H1 (cell line): ENCODE results near the gene EVI5. TPM values are rescaled to one million over a fixed set of nuclear protein-coding genes. Genes with fewer than 3 reads are reported as not detected.

Experiments used
- BCL11A ChIP-seq, 2 experiments: IDR thresholded peaks; one replicate each; pipeline ENCODE4 v1.6.1; 2011; ENCODE audit warnings: low read depth in 2 of 2, low read length in 2 of 2, mild to moderate bottlenecking in 2 of 2
- polyA plus RNA-seq, 7 experiments: library from polyadenylated mRNA; depleted of rRNA in 3 of 7; stranded (reverse) in 5 of 7; unstranded in 2 of 7; fragments of >200 nt in 5 of 7; fragments of 200-250 nt in 2 of 7; gene quantifications; 1 replicate in 5 of 7; 2 replicates in 1 of 7; 4 replicates in 1 of 7; pipeline versions ENCODE4 v1.2.1 to v1.2.3, GENCODE V29; 2011 to 2013; ENCODE audit warnings: missing spikeins in 2 of 7, mixed read lengths in 2 of 7
- total RNA-seq: library from RNA; stranded (reverse); fragmentation: NEBNext Ultra II Directional; extraction: Animal tissue kit (Norgen Biotek cat#: 25700); gene quantifications from 2 replicates; pipeline ENCODE4 v1.2.1, GENCODE V29; 2021

The EVI5 gene
- total and polyA plus RNA-seq, 2 of the 8 experiments (the other 6 are each of a cell fraction or from before 2014, with no cell fraction given), result 1.7 to 13.7 TPM

DNA sequence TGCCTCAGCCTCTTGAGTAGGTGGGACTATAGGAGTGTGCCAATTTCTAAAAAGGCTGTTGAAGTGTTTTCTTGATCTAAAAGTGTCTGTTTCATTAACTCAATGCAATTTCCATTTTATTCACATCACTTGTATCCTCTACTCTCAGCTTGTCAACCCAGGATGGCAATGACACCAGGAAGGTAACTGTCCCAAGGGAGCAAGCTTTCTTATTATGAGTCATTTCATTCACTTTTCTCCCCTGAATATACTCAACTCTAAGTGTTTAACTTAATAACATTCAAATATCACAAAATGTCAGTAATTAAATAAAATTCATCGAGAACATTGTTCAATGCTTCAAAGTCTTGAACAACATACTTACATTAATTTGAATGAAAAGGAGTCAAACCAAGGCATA, 275.3 kb downstream of the EVI5 start (continued):
- no peak for TF ChIP-seq BCL11A (IDR thresholded peaks at IDR 0.05; ENCODE audit: low read depth in 2 of 2, low read length in 2 of 2)
- TF ChIP-seq, all 59 proteins: peak for 0
